Measurements from ENCODE around the gene RIPK1.

DNA sequence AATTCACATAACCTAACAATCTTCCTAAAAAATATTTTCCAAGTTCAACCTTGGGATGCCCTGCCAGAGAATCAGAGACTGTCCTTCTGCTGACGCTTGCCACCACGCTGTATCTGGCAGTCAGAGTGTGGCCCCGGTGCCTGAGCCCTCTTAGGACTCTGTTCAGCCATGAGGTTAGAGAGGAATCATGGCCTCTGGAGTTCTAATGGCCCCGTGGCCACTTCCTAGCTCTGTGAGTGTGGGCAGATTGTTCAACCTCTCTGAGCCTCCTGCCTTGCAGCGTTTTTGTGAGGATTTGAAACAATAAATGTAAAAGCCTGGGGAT is 52.4 kb downstream of the RIPK1 start:
- TF ChIP-seq EZH2phosphoT487 (IDR thresholded peaks at IDR 0.05; ENCODE audit: borderline replicate concordance) (no peak), FOSL1 (IDR thresholded peaks at IDR 0.05; ENCODE audit: low read depth) (no peak), YY1 (IDR thresholded peaks at IDR 0.05; ENCODE audit: extremely low read depth, insufficient replicate concordance, low read depth, low read length) (no peak), EZH2 (IDR thresholded peaks at IDR 0.05) (no peak), POLR2A (IDR thresholded peaks at IDR 0.05; ENCODE audit: borderline replicate concordance, extremely low read depth, insufficient read depth, insufficient read length) (no peak)
- TF ChIP-seq, protein P1, sequence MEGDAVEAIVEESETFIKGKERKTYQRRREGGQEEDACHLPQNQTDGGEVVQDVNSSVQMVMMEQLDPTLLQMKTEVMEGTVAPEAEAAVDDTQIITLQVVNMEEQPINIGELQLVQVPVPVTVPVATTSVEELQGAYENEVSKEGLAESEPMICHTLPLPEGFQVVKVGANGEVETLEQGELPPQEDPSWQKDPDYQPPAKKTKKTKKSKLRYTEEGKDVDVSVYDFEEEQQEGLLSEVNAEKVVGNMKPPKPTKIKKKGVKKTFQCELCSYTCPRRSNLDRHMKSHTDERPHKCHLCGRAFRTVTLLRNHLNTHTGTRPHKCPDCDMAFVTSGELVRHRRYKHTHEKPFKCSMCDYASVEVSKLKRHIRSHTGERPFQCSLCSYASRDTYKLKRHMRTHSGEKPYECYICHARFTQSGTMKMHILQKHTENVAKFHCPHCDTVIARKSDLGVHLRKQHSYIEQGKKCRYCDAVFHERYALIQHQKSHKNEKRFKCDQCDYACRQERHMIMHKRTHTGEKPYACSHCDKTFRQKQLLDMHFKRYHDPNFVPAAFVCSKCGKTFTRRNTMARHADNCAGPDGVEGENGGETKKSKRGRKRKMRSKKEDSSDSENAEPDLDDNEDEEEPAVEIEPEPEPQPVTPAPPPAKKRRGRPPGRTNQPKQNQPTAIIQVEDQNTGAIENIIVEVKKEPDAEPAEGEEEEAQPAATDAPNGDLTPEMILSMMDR (IDR thresholded peaks at IDR 0.05 in 2 of 3, conservative IDR thresholded peaks at IDR 0.05 in 1 of 3; ENCODE audit: borderline replicate concordance in 1 of 3, insufficient read depth in 1 of 3, low read depth in 2 of 3, low read length in 2 of 3), result no peak
- TF ChIP-seq, protein P2, sequence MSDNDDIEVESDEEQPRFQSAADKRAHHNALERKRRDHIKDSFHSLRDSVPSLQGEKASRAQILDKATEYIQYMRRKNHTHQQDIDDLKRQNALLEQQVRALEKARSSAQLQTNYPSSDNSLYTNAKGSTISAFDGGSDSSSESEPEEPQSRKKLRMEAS (IDR thresholded peaks at IDR 0.05), result no peak

All from HCT116 (cell line).